NT2/D1 (cell line): ENCODE data around the gene NME9.

ENCODE experiments used
- SUZ12 ChIP-seq: IDR thresholded peaks from 2 replicates; pipeline ENCODE4 v1.6.1; 2011; ENCODE audit not compliant: insufficient read length, insufficient read depth; ENCODE audit errors: extremely low read depth
- YY1 ChIP-seq: IDR thresholded peaks from 2 replicates; pipeline ENCODE4 v1.6.1; 2011; ENCODE audit not compliant: insufficient read length, insufficient read depth
- ZNF274 ChIP-seq: IDR thresholded peaks from 2 replicates; pipeline ENCODE4 v1.6.1; 2011; ENCODE audit warnings: mild to moderate bottlenecking, low read depth, low read length

DNA sequence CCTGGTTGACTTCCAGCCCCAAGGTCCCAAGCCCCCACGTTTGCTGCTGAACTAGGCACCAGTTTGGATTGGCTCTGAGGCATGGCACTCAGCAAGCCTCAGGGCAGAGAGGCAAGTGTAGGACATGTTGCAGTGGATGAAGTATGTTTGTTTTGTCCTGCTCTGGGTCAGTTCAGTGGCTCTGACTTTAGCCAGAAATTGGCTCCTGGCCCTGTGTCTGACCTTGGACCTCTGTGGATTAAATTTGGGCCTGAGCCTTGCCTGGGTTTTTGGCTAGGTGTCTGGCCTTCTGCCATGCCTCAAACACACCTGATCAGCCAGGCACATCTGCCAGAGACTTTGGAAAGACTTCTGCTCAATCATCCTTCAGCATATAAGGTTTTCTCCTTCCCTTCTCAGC is 15.1 kb upstream of the NME9 start:
- TF ChIP-seq YY1 (no peak), SUZ12 (no peak), ZNF274 (no peak)
